NCI-H82 treated with DMSO at 0.1 percent for 48 hours (cell line): ENCODE data around the gene CTDNEP1.
A peak's percentile ranks its signal among the peaks of the same experiment; 100 is the strongest.

Experiments
- DNase-seq: peaks from one replicate; lab custom pipeline; 2025; ENCODE audit not compliant: unreplicated experiment; lab: John Stamatoyannopoulos, UW

Gene CTDNEP1

GRCh38 chr17:7216242-7217112 is 35.1 kb downstream of the CTDNEP1 start:
- DNase-seq: no peak

GRCh38 chr17:7215652-7216180 is 35.8 kb downstream of the CTDNEP1 start:
- DNase-seq: peak; percentile 40

DNA sequence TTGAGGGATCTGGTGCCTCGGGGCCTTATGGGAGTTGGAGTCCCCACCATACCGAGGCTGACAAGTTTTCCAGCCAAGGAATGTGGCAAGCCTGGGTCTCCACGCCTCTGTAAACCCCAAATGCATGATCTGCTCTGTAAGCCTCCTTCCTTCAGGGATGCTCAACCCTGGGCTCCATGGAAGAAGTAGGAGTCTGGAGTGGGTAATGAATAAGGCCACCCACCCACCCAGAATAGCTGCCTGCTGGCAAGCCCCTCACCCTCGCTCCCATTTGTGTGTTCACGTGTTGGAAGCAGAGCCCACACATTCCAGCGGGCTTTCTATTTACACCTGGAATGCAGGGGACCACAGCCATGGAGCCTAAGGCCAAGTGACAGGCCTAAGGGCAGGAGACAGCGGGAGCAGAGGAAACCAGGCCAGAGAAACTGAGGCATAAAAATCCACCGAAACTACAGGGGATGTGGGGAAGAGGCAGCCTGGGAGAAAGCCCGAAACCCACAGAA is 36.3 kb downstream of the CTDNEP1 start:
- no peak for DNase-seq

- peak; percentile 98 for DNase-seq
Measured at GRCh38 chr17:7214300-7215135, 37.0 kb downstream of the CTDNEP1 start.

DNA sequence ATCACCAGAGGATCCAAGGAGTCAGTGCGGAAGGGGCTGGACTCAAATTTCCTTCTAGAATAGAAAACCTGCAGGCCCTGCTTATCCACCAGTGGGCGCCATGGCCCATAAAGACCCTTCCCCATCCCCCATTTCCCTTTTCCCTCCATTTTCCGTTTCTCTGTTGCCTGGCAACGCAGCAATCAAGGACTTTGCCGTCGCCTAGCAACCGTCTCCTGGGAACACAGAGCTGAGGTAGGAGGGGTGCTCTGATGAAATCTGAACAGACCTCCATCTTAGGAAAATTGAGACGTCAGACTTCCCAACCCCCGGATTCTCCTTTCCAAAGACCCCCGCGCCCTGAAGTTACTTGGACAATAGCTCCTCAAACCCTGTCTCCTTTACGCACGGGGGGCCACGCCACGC is 37.6 kb downstream of the CTDNEP1 start:
- peak; percentile 93 for DNase-seq

DNA sequence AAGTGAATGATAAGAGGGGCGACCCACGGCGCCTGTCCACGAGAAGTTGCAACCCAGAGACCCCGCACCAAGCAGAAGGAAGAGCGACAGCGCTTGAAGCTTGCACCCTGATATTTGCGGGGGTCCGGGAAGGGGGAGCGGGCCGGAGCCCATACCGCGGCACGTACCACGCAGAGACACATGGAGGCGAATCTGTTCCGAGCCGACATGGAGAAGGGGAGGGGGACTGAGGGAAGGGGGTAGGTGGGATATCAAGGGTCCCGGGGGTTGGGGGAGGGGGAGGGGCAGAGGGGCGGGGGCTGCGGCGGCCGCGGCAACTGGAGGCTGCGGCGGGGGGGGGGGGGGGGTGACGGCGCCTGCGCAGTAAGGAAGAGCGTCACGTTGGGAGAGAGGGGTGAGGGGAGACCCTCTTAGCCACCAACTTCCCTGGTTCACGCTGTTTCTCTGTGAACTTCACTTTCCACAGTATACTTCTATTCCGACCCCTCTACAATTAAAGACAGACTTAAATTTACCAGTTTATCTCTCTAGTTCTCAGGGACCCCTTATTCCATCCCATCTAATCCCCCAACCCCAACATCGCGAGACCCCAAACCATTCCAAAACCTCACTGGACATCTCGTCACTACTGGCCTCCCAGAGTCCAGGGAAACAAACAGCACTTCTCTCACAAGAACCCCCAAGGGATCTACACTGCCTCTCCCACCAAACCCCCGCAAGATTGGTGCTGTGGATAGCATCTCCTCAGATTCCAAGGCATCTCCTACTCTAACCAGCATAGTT is 39.9 kb downstream of the CTDNEP1 start:
- peak; percentile 36 for DNase-seq

- DNase-seq: peak; percentile 93
Measured at GRCh38 chr17:7208754-7209460, 42.6 kb downstream of the CTDNEP1 start.

DNA sequence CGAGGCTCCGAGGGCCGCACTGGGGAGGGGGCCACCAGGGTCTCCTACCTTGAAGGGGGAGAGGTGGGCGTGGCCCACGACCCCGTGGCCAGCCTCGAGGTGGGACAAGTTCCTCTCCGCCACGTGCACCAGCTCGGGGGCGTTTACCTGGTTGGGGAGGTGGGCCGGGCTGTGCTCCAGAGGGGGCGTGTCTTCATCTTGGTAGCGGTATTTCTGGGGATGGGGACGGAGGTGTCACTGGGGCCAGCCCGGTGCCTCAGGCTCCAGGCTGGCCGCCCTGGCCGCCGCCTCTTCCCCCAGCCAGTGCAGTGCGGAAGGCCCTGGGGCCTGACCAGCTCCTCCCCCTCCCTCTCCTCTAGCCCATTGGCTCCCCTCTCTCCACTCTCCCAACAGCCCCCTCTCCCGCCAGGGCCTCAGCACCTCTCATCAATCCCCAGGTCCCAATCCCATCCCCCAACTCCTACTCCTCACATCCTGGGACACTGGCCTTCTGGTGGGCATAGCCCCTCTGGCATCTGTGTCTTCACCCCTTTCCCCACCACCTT is 43.4 kb downstream of the CTDNEP1 start:
- peak; percentile 70 for DNase-seq

GRCh38 chr17:7207120-7208001 is 44.2 kb downstream of the CTDNEP1 start:
- no peak for DNase-seq

DNA sequence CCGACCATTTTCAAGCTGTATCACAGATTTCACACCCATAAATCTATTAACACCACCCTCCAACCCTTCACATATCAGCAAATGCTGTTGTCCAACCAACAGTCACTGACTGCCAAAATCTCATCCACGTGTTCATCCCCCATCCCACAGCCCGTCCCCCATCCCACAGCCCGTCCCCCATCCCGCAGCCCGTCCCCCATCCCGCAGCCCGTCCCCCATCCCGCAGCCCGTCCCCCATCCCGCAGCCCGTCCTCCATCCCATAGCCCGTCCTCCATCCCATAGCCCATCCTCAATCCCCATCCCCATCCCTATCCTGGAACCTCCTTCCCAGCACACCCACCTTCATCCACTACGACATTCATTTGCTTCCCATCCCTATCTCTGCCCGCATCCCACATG is 46.0 kb downstream of the CTDNEP1 start:
- DNase-seq: no peak

- DNase-seq: peak; percentile 64
Measured at GRCh38 chr17:7204828-7205461, 46.6 kb downstream of the CTDNEP1 start.

GRCh38 chr17:7204336-7204735 is 47.2 kb downstream of the CTDNEP1 start:
- peak; percentile 33 for DNase-seq

DNA sequence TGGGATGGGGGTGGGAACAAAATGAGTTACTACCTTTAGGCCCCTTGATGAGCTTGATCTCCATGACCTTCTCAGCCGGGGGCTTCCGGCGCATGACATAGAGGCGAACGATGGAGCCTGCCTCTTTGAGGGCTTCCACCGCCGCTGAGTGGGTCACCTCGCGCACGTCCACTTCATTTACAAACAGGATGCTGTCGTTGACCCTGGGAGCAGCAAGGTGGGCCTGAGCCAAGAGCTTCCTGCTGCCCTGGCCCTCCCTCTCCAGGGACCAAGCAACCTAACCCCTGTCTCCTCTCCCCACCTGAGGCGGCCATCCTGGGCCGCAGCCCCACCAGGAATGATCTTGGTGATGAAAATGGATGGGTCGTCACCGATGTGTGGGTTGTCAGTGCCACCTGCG is 48.1 kb downstream of the CTDNEP1 start:
- no peak for DNase-seq

DNA sequence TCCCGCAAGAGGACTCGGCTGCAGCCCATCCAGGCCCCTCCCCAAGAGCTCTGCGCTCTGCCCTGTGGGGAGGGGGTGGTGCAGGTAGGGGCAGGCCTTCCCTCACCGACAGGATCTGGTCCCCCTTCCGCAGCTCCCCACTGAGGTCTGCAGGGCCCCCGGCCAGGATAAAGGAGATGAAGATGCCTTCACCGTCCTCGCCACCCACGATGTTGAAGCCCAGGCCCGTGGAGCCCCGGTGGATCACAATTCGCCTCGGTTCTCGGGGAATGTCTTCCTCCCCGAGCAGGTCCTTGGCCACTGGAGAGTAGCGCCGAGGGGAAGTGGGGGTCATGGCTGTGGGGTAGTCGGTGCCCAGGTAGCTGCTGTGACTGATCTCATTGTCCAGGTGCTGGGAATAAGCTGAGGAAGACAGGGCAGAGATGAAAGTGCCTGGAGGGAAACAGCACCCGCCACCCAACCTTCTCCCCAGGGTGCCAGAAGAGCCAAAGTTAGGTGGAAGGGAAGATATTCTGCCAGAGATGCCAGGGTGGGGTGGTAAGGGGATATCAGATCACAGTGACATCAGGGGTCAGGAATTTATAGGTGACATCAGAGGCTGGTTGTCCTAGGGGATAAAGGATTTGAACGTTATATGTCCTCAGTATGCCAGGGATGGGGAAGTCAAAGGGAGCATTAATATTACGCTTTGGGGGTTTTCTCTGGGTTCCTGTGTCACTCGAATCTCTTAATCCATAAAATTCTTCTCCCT is 54.7 kb downstream of the CTDNEP1 start:
- no peak for DNase-seq

- DNase-seq: no peak
Measured at GRCh38 chr17:7195971-7196370, 55.6 kb downstream of the CTDNEP1 start.
